DMS153 (cell line): ENCODE data around the gene SSBP4.

Experiments
- DNase-seq: peaks from one replicate; lab custom pipeline; 2025; lab: John Stamatoyannopoulos, UW

SSBP4 gene

DNA sequence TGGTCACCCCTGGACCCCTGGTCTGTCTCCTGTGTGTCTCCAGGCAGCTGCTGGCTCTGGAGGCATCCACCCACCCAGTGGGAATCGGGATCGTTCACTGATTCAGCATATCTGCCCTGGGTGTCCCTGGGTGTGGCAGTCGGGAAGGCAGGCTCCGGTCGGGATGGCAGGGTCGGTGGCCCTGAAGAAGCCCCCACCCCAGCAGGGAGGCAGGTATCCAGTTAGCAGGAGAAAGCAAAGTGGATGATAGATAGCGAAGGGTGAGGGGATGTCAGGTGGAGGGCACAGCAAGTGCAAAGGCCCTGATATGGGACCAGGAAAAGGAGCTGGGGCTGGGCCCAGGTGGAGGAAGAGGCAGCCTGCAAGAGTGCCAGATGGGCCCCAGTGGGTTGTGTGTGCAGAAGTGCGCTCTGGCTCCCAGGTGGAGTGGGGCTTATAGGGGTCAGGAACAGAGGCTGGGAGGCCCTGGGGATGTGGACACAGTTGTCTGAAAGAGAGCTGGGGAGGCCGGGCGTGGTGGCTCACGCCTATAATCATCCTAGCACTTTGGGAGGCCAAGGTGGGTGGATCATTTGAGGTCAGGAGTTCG, 2.3 kb downstream of the SSBP4 start:
- no peak for DNase-seq

DNA sequence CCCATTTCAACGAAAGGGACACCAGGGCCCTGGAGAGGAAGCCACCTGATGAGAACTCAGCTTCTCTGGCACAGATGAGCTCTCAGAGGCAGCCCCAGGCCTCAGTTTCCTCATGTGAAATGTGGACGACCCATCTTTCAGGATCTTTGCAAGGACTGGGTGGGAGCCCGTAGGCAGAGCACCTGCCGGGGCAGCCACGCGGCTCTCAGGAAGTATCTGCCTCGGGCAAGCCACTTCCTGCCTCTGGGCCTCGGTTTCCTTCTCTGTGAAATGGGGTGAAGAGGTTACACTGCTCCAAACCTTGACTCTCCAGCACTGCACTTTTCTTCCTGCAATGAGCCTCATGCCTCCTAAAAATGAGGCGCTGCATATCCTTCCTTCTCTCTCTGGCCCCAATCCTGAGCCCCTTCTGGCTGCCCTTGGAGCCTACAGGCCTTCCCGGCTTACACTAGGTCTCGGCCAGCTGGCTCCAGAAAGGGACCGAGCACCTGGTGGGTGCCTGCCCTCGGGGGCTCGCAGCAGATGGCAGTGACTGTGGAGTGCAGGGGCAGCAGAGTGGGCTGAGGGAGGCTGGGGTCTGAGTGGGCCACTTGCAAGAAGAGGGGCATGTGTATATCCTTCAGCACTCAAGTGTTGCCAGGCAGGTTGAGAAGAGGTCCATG, 3.5 kb downstream of the SSBP4 start:
- DNase-seq = no peak

DNA sequence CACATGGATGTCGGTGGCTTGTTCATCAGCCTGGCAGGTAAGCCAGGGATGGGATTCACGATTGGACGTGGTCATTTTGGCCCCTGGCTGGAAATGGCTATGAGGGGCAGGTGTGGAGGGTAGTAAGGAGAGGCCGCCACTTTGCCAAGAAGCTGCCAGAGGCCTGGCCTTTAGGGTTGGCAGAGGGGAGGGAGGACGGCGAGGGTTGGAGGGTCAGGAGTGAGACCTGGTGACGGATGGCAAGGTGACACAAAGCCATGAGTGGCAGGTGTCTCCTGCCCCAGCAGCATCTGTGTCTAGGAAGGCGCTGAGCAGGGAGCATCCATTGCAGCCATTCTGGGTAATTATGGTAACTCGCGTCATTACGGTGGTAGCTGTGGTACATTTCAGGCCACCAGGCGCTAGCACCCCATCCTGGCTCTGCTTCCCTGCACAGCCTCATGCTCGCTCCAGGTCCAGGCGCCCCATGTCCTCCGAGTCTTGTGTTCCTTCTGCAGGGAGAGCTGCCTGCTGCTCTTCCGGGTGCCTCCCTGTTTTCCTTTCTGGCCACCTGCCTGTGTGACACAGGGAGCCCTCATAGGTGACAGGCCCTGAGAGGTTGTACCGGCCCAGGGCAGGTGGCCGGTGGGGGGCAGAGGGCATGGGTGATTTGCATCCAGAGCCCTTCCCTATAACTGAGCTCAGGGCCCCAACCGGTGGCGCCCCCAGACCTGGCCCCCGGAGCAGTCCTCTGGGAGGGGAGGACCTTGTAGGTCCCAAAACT, 4.2 kb downstream of the SSBP4 start:
- DNase-seq = no peak

DNA sequence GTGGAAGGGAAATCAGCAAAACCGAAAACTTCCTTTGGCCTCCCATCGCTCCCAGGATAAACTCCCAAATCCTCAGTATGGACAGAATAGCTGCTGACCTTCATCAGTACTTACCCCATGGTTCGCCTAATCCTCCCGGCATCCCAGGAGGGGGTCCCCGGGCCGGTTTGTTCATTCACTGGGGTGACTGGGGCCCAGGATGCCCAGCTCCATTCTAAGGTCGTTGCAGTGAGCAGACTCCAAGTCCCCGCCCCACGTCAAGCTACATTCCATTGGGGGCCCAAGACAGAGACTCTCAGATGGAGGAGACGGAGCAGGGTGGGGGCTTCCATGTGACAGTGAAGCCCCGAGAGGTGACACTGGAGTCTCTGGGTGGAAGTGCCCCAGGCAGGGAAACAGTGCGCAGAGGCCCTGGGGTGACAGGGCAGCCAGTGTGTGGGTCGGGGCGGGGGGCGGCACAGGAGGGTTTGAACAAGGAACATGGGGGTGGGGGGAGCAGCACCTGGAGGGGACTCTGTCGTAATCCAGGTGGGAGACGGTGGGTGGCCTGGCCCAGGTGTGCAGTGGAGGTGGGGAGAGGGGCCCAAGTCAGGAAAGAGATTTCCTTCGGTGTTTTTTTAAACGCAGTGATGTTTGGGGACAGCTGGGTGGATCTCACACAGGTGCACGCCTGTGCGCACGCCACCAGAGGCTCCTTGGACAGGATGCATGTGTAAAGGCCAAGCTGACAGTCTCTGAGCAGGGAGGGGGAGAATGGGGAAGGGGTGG, 5.1 kb downstream of the SSBP4 start:
- DNase-seq = no peak

DNA sequence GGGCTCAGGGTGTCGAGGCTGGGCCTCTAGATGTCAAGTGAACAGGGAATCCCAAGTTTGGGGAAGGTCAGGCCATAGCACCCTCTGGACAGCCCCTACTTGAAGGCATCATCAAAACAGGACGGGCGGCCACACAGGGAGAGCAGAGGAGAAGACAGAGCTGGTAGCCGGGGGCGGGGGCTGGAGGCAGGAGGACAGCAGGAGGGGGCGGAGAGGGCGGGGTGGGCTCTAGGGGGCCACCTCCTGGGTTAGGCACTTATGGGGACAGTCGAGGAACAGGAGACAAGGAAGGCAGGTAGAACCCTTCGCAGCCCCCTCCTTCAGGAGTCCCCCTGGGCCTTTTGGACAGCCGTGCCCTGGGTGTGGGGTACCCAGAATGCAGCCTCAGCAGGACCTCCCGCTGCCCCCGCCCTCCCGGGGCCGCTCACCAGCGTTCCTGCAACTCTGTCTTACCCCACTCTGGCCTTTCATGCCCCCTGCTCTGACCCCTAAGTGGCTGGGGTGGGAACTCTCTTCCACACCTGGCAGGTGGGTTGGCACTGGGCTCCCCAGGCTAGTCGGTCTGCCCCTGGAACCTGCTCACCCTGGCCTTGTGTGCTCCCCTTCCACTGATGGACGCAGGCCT, 5.8 kb downstream of the SSBP4 start:
- DNase-seq = no peak

DNA sequence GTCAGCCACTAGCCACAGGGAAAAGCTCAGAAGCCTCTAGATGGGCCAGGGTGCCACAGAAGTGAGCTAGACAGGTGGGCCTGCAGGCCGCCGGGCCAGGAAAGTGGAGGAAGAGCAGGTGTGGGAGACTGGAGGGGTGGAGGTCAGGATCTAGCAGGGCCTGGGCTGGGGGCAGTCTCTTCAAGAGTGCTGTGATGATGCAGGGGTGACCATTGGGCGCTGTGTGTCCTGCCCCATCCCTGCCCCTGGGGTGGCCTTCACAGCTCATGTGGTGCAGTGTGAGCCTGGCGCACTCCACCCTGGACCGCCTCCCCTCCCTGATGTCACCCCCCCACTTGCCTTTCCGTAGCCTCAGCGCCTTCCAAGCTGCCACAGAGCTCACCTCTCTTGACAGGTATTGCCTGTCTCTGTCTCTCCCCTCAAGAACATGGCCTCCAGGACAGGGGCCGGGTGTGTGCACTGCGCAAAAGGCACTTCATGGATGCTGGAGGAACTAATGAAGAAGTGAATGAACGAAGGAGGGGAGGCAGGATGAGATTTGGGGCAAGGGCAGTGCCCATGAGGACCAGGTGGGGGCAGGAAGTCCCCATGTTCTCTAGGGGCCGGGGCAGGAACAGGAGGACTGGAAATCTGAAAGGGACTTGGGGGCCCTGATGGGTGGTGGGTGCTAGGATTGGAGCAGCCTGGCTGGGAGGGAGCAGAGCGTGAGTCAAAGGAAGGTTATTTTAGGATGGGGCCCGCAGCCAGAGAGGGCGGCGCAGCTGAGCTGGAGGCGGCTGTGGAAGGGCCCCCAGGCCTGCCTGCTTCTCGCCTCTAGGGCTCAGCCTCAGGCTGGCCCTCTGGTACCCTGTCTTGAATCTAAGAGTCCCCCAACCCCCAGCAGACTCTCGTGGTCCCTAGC, 6.6 kb downstream of the SSBP4 start:
- DNase-seq = no peak

DNA sequence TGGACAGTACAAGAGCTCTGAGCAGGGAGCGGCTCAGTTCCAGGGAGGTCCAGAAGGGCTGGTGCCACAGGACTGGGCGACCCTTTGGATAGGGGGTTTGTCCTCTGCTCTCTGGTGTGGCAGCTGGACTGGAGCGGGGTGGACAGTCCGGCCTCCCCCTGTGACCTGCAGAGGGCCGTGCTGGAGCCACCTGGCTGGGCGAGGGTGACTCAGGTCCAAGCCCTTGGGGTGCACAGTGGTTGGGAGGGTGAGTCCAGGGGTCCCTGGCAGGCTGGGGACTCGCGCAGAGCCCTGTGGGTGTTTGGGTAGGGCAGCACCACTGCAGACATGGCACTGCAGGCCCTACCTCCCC, 7.2 kb downstream of the SSBP4 start:
- no peak for DNase-seq

DNA sequence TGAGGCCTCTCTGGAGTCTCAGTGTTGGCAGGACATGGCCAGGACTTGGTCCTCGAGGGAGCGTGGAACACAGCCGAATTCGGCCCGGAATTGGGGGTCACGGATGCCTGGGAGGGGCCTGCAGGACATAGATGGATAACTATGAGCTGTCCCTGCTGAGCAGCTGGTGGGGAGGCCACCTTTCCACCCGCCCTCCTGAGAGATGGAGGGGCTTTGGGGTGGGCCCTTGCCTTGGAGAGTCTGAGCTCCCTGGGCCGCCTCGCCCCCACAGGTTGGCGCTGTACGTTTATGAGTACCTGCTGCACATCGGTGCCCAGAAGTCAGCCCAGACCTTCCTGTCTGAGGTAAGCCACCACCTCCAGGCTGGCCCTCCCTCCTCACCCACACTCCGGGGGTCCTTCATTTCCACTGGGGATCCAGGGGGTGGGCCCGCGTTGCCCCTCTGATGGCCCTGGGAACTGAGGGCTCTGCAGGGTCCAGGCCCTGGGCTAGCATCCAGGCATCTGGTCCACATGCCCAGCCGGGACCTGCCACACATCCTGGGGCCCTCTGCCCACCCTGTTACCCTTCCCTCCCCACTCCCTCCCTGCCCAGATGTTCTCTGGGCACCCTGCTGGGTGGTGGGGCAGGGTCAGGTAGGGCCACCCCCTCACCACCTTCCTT, 8.0 kb downstream of the SSBP4 start:
- DNase-seq = no peak

- no peak for DNase-seq
Observed at GRCh38 chr19:18427743-18428113, 8.5 kb downstream of the SSBP4 start.

- no peak for DNase-seq
Observed at GRCh38 chr19:18428173-18428786, 9.1 kb downstream of the SSBP4 start.

- peak; percentile 82 for DNase-seq
Observed at GRCh38 chr19:18428787-18429674, 9.8 kb downstream of the SSBP4 start.

GRCh38 chr19:18429717-18430416, 10.7 kb downstream of the SSBP4 start:
- DNase-seq = no peak

- DNase-seq = no peak
Observed at GRCh38 chr19:18430417-18431144, 11.4 kb downstream of the SSBP4 start.

GRCh38 chr19:18431351-18432197, 12.4 kb downstream of the SSBP4 start:
- no peak for DNase-seq

- DNase-seq = no peak
Observed at GRCh38 chr19:18432275-18433014, 13.2 kb downstream of the SSBP4 start.

DNA sequence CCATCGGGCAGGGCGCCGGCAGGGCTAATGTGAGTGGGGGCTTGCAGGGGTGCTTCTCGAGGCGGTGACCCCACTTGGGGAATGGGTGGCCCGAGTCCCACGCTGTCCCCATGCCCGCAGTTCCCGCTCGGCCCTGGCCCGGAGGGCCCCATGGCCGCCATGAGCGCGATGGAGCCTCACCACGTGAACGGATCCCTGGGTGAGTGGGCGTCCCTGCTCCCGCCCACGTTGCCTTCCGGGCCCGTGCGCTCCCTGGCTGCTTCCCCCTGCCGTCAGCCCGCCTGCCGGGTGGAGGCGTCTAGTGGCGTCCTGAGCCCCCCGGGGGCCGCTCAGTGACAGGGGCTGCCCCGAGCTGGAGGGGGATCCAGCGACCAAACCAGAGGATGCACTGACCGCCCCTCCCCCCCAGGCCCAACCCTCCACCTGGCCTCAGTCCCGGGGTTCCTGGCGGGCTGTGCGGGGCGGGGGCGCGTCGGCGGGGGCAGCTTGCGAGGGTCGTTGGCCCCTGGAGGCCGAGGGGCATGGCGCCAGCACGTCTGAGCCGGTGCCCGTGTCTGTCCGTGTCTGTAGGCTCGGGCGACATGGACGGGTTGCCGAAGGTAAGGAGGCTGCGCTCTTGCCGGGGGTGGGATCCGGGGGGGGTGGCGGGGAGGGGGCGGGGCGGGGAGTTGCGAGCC, 14.0 kb downstream of the SSBP4 start:
- no peak for DNase-seq
